22Rv1 (cell line): ENCODE measurements around the gene EVPLL.
"Not testable (repeated sequence)": the region's sequence is repeated elsewhere in the genome, so short reads cannot be mapped to it uniquely, and the experiment has no call there.

Experiments
- CTCF ChIP-seq: fragments of 450-650 bp; IDR thresholded peaks from 2 replicates; pipeline ENCODE4 v1.5.1; 2017; ENCODE audit warnings: mild to moderate bottlenecking
- ZFX ChIP-seq: fragments of 450-650 bp; IDR thresholded peaks from 2 replicates; pipeline ENCODE4 v1.6.1; 2017; ENCODE audit warnings: antibody characterized with exemption, borderline replicate concordance

- not testable (repeated sequence) for TF ChIP-seq CTCF, ZFX
Observed at GRCh38 chr17:18426639-18427038, 49.1 kb downstream of the EVPLL start.
